Muscle layer of duodenum (tissue), 2 donors: ENCODE results near the gene LRCH3.
A peak's percentile ranks its signal among the peaks of the same experiment; 100 is the strongest.

ENCODE experiments used
- H3K27ac ChIP-seq: one replicate; pipeline ENCODE4 v1.7.0; 2013; ENCODE audit warnings: mild to moderate bottlenecking, low read length
- H3K27me3 ChIP-seq: one replicate; pipeline ENCODE4 v1.7.0; 2013; ENCODE audit warnings: low read depth, mild to moderate bottlenecking, control low read depth, low read length
- H3K36me3 ChIP-seq, 2 donors: one replicate each; pipeline ENCODE4 v1.7.0; 2013; ENCODE audit warnings: low read length in 2 of 2, control low read depth in 1 of 2, mild to moderate bottlenecking in 1 of 2; ENCODE audit not compliant: insufficient read depth in 2 of 2, control insufficient read depth in 1 of 2
- H3K4me1 ChIP-seq, 2 donors: one replicate each; pipeline ENCODE4 v1.7.0; 2013; ENCODE audit warnings: low read length in 2 of 2, mild to moderate bottlenecking in 2 of 2, control low read depth in 1 of 2, moderate library complexity in 1 of 2; ENCODE audit not compliant: insufficient read depth in 2 of 2, control insufficient read depth in 1 of 2
- H3K4me3 ChIP-seq, 2 donors: one replicate each; pipeline ENCODE4 v1.7.0; 2013; ENCODE audit warnings: low read length in 2 of 2, low read depth in 1 of 2, mild to moderate bottlenecking in 1 of 2
- H3K9me3 ChIP-seq, 2 donors: one replicate each; pipeline ENCODE4 v1.7.0; 2013; ENCODE audit warnings: low read length in 2 of 2, control low read depth in 1 of 2, mild to moderate bottlenecking in 1 of 2; ENCODE audit not compliant: control insufficient read depth in 1 of 2
- donor health status: healthy.

Gene LRCH3

DNA sequence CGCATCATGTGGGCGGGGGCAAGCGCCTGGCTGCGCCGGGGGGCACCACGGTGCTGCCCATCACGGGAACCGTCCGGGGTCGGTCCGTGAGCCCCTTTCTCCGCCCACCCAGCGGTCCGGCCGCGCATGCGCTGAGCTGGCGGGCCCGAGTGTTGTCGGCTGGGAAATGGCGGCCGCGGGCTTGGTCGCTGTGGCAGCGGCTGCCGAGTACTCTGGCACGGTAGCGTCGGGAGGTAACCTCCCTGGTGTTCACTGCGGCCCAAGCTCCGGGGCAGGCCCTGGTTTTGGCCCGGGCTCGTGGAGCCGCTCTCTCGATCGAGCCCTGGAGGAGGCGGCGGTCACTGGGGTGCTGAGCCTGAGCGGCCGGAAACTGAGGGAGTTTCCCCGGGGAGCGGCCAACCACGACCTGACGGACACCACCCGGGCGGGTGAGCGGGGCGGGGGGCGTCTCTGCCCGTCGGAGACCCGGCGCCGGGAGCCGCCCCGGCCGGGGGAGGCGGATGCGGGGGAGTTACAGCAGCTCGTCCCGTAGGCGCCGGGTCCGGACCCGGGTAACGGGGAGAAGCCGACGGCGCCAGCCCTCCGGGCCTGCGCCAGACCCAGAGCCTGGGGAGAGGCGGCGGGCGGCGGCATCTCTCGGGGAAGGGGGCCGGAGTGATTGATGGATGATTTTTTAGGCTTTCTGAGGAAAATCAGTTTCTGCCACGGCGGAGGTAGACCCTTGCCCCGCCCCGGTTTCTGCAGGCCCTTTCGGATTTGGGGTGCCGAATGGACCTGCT, at the start of gene LRCH3:
Gene LRCH3, plus strand, starts transcription at position 142 of the 779 bp plus-strand sequence. Its CDS starts 25 bp downstream, at position 167.
- Histone ChIP-seq H3K9me3 (no peaks in the 10 kb centered on the region), H3K4me3 (peak within 1 kb of the TSS; percentile 85 to 94), H3K27me3 (no peaks in the 10 kb centered on the region), H3K4me1 (peaks cover 0 to 17% of the 10 kb centered on the region in 2 donors), H3K36me3 (peaks cover 0 to 9% of the 10 kb centered on the region in 2 donors), H3K27ac (peak within 1 kb of the TSS; percentile 91)

DNA sequence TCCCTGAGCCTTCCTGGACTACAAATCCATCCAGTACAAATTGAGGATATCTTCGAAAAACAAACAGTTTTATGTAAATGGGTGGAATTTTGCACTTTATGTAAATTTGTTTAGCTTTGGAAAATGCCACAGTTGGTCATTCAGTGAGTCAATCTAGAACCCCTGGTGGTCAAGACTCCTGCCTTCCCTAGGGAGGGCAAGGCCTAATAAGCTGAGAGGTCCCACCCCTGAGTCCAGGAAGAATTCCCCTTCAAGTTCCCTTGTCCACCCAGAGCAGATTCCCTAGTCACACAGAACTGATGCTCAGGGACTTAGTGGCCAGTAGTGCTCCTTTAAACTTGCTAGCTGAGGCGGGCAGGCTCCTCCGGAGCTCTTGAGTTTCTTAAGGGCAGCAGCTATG, 48.3 kb upstream of the LRCH3 start:
- Histone ChIP-seq H3K4me1 (peaks cover 0 to 2% of the 10 kb centered on the region in 2 donors), H3K27me3 (no peaks in the 10 kb centered on the region), H3K4me3 (no peak overlapping the region), H3K27ac (no peak overlapping the region), H3K9me3 (no peaks in the 10 kb centered on the region), H3K36me3 (no peaks in the 10 kb centered on the region)

- Histone ChIP-seq H3K27ac (no peak overlapping the region), H3K9me3 (no peaks in the 10 kb centered on the region), H3K36me3 (peaks cover 0 to 3% of the 10 kb centered on the region in 2 donors), H3K4me1 (peaks cover 0 to 8% of the 10 kb centered on the region in 2 donors), H3K27me3 (no peaks in the 10 kb centered on the region), H3K4me3 (no peak overlapping the region)
Measured at GRCh38 chr3:197746209-197746608, 44.8 kb upstream of the LRCH3 start.

GRCh38 chr3:197746801-197747237, 44.2 kb upstream of the LRCH3 start:
- Histone ChIP-seq H3K4me3 (no peak overlapping the region), H3K27ac (no peak overlapping the region), H3K4me1 (peaks cover 0 to 8% of the 10 kb centered on the region in 2 donors), H3K27me3 (no peaks in the 10 kb centered on the region), H3K36me3 (peaks cover 0 to 3% of the 10 kb centered on the region in 2 donors), H3K9me3 (no peaks in the 10 kb centered on the region)

GRCh38 chr3:197748597-197749314, 42.3 kb upstream of the LRCH3 start:
- H3K4me3 ChIP-seq = peak overlapping the region; percentile 84 to 90

DNA sequence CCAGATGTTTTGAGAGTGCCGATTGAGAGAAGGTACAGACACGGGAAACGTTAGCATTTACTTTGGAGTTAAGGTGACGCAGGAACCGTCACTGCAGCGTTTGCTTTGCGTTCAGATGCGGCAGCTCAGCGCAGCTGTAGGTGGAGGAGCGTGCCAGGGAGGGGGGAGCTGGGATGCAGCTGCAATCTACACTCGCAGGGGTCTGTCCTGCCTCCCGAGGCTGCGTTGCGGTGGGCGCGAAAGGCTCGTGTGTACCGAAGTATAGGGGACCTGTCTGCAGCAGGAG, 41.8 kb upstream of the LRCH3 start:
- H3K4me1 ChIP-seq = peaks cover 3 to 14% of the 10 kb centered on the region in 2 donors
- peak overlapping the region; percentile 87 for H3K27ac ChIP-seq
- no peaks in the 10 kb centered on the region for H3K27me3 ChIP-seq
- peak overlapping the region; percentile 84 to 90 for H3K4me3 ChIP-seq
- no peaks in the 10 kb centered on the region for H3K9me3 ChIP-seq
- peaks cover 0 to 3% of the 10 kb centered on the region in 2 donors for H3K36me3 ChIP-seq

More at GRCh38 chr3:197748597-197749314, 42.3 kb upstream of the LRCH3 start:
- Histone ChIP-seq H3K9me3 (no peaks in the 10 kb centered on the region), H3K4me1 (peaks cover 3 to 14% of the 10 kb centered on the region in 2 donors), H3K36me3 (peaks cover 0 to 3% of the 10 kb centered on the region in 2 donors), H3K27me3 (no peaks in the 10 kb centered on the region), H3K27ac (peak overlapping the region; percentile 87)

DNA sequence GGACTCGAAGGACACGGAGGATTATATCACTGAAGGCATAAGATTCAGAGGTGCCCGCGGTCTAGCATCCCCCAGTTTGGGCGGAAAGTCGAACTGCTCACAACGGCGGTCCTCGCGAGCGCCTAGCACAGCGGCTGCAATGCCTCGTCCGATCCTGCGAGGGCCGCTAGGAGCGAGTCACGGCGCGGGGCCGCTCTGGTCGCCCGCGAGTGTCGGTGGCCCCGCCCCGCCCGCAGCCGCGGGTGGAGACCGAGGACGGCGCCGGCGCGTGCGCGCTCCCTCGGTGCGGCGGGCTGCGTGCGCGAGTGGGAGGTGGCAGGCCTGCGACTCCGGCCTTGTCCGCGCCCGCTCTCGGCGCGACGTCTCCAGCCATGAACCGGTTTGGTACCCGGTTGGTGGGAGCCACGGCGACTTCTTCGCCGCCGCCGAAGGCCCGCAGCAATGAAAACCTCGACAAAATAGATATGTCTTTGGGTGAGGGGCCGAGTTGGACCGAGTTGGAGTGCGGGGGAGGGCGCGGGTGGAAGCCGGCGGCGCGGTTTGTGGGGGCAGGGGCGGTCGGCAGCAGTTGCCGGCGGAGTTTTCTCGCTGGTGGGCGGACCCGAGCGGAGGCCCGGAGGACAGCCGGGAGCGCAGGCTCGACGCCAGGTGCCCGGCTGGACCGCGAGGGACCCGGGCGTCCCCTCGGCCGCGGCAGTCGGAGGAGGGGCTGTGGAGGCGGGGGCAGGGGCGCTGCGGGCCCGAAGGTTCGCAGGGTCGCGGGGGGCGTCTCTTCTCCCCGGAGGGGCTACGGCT, 41.3 kb upstream of the LRCH3 start, which contains the start of gene FYTTD1:
Gene FYTTD1, plus strand, starts transcription at position 283 of the 795 bp plus-strand sequence. Its CDS starts 89 bp downstream, at position 372.
- peaks cover 0 to 3% of the 10 kb centered on the region in 2 donors for H3K36me3 ChIP-seq
- H3K27me3 ChIP-seq = no peaks in the 10 kb centered on the region
- peaks cover 3 to 14% of the 10 kb centered on the region in 2 donors for H3K4me1 ChIP-seq
- no peaks in the 10 kb centered on the region for H3K9me3 ChIP-seq
- peak within 1 kb of the TSS; percentile 84 to 90 for H3K4me3 ChIP-seq
- peak within 1 kb of the TSS; percentile 95 for H3K27ac ChIP-seq

- H3K36me3 ChIP-seq = peaks cover 0 to 3% of the 10 kb centered on the region in 2 donors
- H3K4me1 ChIP-seq = peaks cover 3 to 14% of the 10 kb centered on the region in 2 donors
- peak overlapping the region; percentile 84 to 90 for H3K4me3 ChIP-seq
Measured at GRCh38 chr3:197750396-197750831, 40.6 kb upstream of the LRCH3 start.

GRCh38 chr3:197750858-197751737, 40.0 kb upstream of the LRCH3 start:
- Histone ChIP-seq H3K27me3 (no peaks in the 10 kb centered on the region), H3K4me3 (peak overlapping the region; percentile 84 to 90), H3K27ac (peak overlapping the region; percentile 95), H3K4me1 (peaks cover 3 to 14% of the 10 kb centered on the region in 2 donors), H3K9me3 (no peaks in the 10 kb centered on the region), H3K36me3 (peaks cover 0 to 3% of the 10 kb centered on the region in 2 donors)

More at GRCh38 chr3:197750396-197750831, 40.6 kb upstream of the LRCH3 start:
- Histone ChIP-seq H3K27ac (peak overlapping the region; percentile 95), H3K9me3 (no peaks in the 10 kb centered on the region), H3K27me3 (no peaks in the 10 kb centered on the region)

GRCh38 chr3:197752107-197752506, 38.9 kb upstream of the LRCH3 start:
- H3K4me3 ChIP-seq = peak overlapping the region in 1 of 2 donors; percentile 19
- peaks cover 3 to 14% of the 10 kb centered on the region in 2 donors for H3K4me1 ChIP-seq
- H3K27me3 ChIP-seq = no peaks in the 10 kb centered on the region
- no peaks in the 10 kb centered on the region for H3K9me3 ChIP-seq
- peaks cover 0 to 3% of the 10 kb centered on the region in 2 donors for H3K36me3 ChIP-seq
- no peak overlapping the region for H3K27ac ChIP-seq
